ENCODE results near the gene ZSCAN5B. TPM values are rescaled to one million over a fixed set of nuclear protein-coding genes. Genes with fewer than 3 reads are reported as not detected.

Gene ZSCAN5B
- total RNA-seq, 1 donor: not detected

- peak; percentile 100 for DNase-seq (ENCODE audit: low read depth)
- no peak for TF ChIP-seq CTCF (IDR thresholded peaks at IDR 0.05; ENCODE audit: insufficient read depth, low read depth, low read length)
- H3K4me3 ChIP-seq (ENCODE audit: low read depth, low read length): peak within 1 kb of the TSS; percentile 75
Observed at GRCh38 chr19:56140583-56141416, 56.8 kb downstream of the ZSCAN5B start, which contains the start of gene ZNF444. Gene ZNF444 (plus strand): TSS chr19:56141287. CDS start chr19:56146912, 5,625 bp downstream.

DNA sequence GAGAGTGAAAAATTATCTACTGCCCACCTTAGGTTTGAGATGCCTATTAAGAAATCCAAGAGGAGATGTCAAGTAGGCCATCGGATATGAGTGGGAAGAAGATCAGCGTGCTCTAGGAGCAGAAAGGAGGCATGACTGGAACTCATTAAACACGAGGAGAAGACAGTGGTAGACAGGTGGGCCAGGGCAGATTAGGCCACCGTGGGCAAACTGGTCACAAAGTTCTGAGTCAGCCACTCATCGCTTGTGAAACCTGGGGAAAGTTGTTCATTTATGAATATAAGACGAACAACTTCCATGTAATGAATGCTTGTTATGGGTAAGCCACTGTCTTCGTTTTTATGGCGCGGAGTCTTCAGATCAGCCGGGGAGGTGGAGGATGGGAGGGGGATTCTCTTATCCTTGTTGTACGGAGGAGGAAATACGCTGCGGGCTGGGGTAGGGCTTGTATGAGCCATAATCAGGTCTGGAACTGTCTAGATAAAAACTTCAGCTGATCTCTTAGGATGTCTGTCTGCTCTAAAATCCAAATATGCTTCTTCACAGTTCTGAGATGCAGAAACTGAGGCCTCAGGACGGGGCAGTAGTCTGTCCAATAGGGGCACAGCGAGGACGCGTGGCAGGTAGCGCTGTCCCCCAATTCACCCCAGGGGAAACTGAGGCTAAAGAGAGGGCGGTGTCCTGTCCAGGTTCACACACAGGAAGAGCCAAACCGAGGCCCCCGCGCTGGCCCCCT lies 57.6 kb downstream of the ZSCAN5B start:
- no peak for TF ChIP-seq CTCF (IDR thresholded peaks at IDR 0.05; ENCODE audit: insufficient read depth, low read depth, low read length)
- H3K4me3 ChIP-seq (ENCODE audit: low read depth, low read length): peak overlapping the region; percentile 75
- peak; percentile 17 for DNase-seq (ENCODE audit: low read depth)

Other genes starting within 250 kb of the ZSCAN5B start
- gene NLRP8, start 250.0 kb downstream of the ZSCAN5B start, total RNA-seq: not detected in 2 replicates
- not detected in 2 replicates for gene NLRP5, start 211.0 kb downstream of the ZSCAN5B start, total RNA-seq
- 25.0 and 33.2 TPM in 2 replicates for gene ZNF787, start 76.5 kb downstream of the ZSCAN5B start, total RNA-seq
- gene ZNF444, start 56.5 kb downstream of the ZSCAN5B start, total RNA-seq: 14.2 and 16.4 TPM in 2 replicates
- gene GALP, start 21.8 kb downstream of the ZSCAN5B start, total RNA-seq: not detected in 2 replicates
- gene ZSCAN5C, start 4.5 kb upstream of the ZSCAN5B start, total RNA-seq: not detected in 2 replicates
- gene EDDM13, start 75.0 kb upstream of the ZSCAN5B start, total RNA-seq: not detected in 2 replicates
- 6.5 and 8.4 TPM in 2 replicates for gene ZSCAN5A, start 117.1 kb upstream of the ZSCAN5B start, total RNA-seq
- 2.3 and 2.6 TPM in 2 replicates for gene ZNF582, start 195.8 kb upstream of the ZSCAN5B start, total RNA-seq
- 7.1 and 9.1 TPM in 2 replicates for gene ZNF583, start 206.5 kb upstream of the ZSCAN5B start, total RNA-seq

All from fibroblast of villous mesenchyme (primary cell).